ENCODE results near the gene PHACTR3.
A peak's percentile ranks its signal among the peaks of the same experiment; 100 is the strongest.

Gene PHACTR3

GRCh38 chr20:59802471-59803221 is 198.3 kb downstream of the PHACTR3 start:
- peak; percentile 53 for DNase-seq (ENCODE audit: low spot score)
- H3K4me3 ChIP-seq: no peak overlapping the region
- TF ChIP-seq CTCF (IDR thresholded peaks at IDR 0.05): no peak
- no peak overlapping the region for H3K27ac ChIP-seq

GRCh38 chr20:59804347-59804746 is 200.0 kb downstream of the PHACTR3 start:
- no peak overlapping the region for H3K27ac ChIP-seq
- no peak for TF ChIP-seq CTCF (IDR thresholded peaks at IDR 0.05)

GRCh38 chr20:59804871-59805665 is 200.7 kb downstream of the PHACTR3 start:
- Histone ChIP-seq H3K4me3 (no peak overlapping the region), H3K27ac (no peak overlapping the region)
- TF ChIP-seq CTCF (IDR thresholded peaks at IDR 0.05): no peak
- peak; percentile 8 for DNase-seq (ENCODE audit: low spot score)

More at GRCh38 chr20:59804347-59804746, 200.0 kb downstream of the PHACTR3 start:
- no peak for DNase-seq (ENCODE audit: low spot score)
- no peak overlapping the region for H3K4me3 ChIP-seq

- DNase-seq (ENCODE audit: low spot score): peak; percentile 63
- Histone ChIP-seq H3K4me3 (no peak overlapping the region), H3K27ac (no peak overlapping the region)
- TF ChIP-seq CTCF (IDR thresholded peaks at IDR 0.05): no peak
Observed at GRCh38 chr20:59805786-59806577, 201.6 kb downstream of the PHACTR3 start.

- TF ChIP-seq CTCF (IDR thresholded peaks at IDR 0.05): no peak
- DNase-seq (ENCODE audit: low spot score): peak; percentile 31
- Histone ChIP-seq H3K27ac (no peak overlapping the region), H3K4me3 (no peak overlapping the region)
Observed at GRCh38 chr20:59806578-59806975, 202.2 kb downstream of the PHACTR3 start.

- no peak overlapping the region for H3K4me3 ChIP-seq
- no peak for TF ChIP-seq CTCF (IDR thresholded peaks at IDR 0.05)
- peak; percentile 65 for DNase-seq (ENCODE audit: low spot score)
- H3K27ac ChIP-seq: no peak overlapping the region
Observed at GRCh38 chr20:59807909-59808728, 203.8 kb downstream of the PHACTR3 start.

Data from coronary artery (tissue), 2 donors.